HPDE6-E6E7 (cell line): ENCODE results near the gene ATP6V0B.

Experiments
- DNase-seq: peaks from one replicate; pipeline ENCODE4 v3.0.0; 2011; ENCODE audit warnings: missing footprints; ENCODE audit errors: extremely low spot score

The ATP6V0B gene

DNA sequence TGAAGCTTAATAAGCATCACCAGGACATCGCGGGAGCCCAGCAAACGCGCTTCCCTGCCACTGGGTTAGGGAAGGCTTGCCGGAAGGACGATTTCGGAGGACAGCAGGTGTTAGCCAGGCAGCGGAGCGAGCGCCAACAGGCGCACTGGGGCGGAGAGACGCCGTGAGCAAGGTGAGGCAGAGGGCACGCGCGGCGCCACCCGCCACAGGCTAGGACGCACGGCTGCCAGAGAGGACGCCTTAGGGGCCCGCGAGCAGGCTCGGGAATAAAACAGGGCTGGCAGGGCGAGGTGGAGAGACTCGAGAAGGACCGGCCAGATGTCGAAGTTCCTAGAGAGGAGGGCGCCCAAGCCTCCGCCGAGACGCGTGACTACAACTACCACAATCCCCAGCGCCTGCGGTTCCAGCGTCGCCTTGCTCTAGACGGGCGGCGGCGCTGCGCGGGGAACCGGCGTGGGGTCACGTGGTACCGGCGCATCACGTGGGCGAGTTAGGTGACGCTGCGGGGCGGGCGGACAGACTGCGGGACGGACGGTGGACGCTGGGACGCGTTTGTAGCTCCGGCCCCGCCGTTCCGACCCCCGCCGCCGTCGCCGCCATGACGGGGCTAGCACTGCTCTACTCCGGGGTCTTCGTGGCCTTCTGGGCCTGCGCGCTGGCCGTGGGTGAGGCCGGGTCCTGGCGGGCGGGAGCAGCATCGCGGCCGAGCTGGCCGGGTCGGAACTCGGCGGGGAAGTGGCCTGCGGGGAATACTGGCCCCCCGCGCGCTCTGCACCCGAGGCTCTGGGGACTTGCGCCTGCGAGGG lies at the start of gene ATP6V0B:
TSS of gene ATP6V0B (plus strand) at position 518 of the 806 bp plus-strand sequence. CDS start at position 599, 81 bp downstream.
- peak; percentile 90 for DNase-seq

GRCh38 chr1:43925846-43926245 lies 48.9 kb upstream of the ATP6V0B start:
- DNase-seq, result no peak

DNA sequence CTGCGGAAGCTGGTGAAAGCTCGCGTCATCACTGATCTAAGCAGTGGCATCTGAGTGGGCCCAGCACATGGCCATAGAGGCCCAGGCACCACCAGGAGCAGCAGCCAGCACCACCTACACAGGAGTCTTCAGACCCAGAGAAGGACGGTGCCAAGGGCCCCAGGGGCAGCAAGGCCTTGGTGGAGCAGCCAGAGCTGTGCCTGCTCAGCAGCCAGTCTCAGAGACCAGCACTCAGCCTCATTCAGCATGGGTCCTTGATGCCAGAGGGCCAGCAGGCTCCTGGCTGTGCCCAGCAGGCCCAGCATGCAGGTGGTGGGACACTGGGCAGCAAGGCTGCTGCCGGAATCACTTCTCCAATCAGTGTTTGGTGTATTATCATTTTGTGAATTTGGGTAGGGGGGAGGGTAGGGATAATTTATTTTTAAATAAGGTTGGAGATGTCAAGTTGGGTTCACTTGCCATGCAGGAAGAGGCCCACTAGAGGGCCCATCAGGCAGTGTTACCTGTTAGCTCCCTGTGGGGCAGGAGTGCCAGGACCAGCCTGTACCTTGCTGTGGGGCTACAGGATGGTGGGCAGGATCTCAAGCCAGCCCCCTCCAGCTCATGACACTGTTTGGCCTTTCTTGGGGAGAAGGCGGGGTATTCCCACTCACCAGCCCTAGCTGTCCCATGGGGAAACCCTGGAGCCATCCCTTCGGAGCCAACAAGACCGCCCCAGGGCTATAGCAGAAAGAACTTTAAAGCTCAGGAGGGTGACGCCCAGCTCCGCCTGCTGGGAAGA lies 44.4 kb upstream of the ATP6V0B start:
- DNase-seq, result no peak

- DNase-seq, result no peak
Observed at GRCh38 chr1:43930949-43931275, 43.8 kb upstream of the ATP6V0B start.

GRCh38 chr1:43931711-43932660 lies 42.8 kb upstream of the ATP6V0B start:
- no peak for DNase-seq

GRCh38 chr1:43932786-43933385 lies 41.9 kb upstream of the ATP6V0B start:
- DNase-seq, result no peak

GRCh38 chr1:43933386-43934100 lies 41.2 kb upstream of the ATP6V0B start, which contains the start of gene ARTN:
Gene ARTN, plus strand, starts transcription at chr1:43933801. Its CDS starts 1,856 bp downstream, at chr1:43935657.
- no peak for DNase-seq

GRCh38 chr1:43934101-43934985 lies 40.4 kb upstream of the ATP6V0B start:
- DNase-seq, result no peak

DNA sequence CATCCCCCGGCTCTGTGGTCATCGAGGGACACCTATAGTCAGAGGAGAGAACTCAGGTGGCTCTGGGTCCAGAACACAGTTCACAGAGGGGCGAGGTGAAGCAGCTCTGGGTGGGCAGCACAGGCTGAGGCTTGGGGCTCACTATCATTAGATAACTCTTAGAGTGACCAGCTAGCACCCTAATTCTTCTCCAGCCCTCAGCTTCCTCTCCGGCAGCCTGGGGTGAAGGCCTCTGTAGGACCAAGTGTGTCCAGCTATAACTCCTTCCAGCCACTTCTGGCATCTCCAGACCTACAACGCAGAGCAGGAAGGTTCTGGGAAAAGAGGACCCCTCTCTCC lies 39.8 kb upstream of the ATP6V0B start:
- DNase-seq, result no peak

DNA sequence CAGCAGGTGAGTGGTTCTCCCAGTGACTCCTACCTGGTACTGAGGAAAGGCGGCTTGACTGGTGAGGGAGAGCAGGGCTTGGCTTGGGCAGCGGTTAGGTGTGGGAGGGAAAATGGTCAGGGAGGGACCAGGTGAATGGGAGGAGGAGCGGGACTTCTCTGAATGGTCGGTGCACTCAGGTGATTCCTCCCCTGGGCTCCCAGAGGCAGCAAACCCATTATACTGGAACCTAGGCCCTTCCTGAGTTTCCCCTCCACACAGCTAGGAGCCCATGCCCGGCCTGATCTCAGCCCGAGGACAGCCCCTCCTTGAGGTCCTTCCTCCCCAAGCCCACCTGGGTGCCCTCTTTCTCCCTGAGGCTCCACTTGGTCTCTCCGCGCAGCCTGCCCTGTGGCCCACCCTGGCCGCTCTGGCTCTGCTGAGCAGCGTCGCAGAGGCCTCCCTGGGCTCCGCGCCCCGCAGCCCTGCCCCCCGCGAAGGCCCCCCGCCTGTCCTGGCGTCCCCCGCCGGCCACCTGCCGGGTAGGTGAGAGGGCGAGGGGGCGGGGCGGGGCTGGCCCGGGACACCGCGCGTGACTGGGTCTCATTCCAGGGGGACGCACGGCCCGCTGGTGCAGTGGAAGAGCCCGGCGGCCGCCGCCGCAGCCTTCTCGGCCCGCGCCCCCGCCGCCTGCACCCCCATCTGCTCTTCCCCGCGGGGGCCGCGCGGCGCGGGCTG lies 38.9 kb upstream of the ATP6V0B start:
- DNase-seq, result peak; percentile 90

- DNase-seq, result no peak
Observed at GRCh38 chr1:43936431-43937151, 38.2 kb upstream of the ATP6V0B start.

GRCh38 chr1:43937179-43937865 lies 37.4 kb upstream of the ATP6V0B start:
- no peak for DNase-seq

GRCh38 chr1:43938383-43938782 lies 36.4 kb upstream of the ATP6V0B start:
- no peak for DNase-seq

DNA sequence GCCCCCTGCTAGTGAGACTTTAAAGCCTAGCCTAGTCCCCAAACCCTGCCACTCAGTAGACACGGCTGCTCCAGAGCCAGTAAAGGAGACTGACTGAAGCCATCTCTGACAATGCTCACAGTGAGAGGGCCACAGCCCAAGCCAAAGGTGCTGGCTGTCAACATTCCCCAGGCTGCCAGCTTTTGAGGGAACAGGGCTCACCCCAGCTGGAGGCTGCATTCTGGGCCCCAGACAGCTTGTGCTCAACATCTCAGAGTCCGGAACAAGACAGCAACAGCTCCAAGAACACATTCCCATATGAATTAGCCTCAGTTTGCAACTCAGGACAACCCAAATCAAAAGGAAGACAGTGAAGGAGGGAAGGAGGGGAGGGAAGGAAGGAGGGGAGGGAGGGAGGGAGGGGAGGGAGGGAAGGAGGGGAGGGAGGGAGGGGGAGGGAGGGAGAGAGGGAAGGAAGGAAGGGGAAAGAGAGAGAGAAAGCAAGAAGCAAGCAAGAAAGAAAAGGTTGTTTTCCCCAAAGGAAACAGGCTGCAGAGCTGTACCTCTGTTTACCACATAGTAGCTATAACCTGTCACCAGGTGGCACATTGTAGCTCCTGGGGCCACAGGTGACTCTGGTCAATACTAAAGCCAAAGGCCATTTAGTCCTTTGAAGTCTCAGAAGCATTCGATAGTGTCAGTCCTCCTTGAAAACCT lies 35.7 kb upstream of the ATP6V0B start:
- DNase-seq, result no peak

GRCh38 chr1:43942411-43942810 lies 32.3 kb upstream of the ATP6V0B start:
- no peak for DNase-seq

GRCh38 chr1:43944860-43945259 lies 29.9 kb upstream of the ATP6V0B start:
- no peak for DNase-seq

DNA sequence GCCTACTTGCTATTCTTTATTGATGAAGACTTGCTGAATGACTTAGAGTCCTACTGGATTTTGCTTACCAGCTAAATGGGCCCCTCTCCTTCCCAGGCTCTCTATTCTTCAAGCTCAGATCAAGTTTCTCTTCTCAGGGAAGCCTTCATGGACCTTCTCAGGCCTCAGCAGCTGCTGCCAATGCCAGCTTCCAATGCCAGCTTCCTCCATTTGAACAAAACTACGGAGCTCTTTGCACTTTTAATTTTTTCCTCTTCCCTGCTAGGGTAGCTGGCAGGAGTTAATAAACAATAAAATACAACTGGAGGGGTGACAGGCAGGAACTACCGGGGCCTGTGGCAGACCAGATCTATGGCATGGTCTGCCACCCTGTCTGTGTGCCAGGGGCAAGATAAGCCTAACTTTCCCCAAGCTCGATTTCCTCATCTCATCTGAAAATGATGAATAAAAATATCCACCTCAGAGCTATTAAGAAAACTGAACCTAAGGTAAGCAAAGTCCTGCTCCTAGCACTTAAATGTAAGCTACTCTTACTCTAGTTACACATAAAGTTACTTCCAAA lies 29.0 kb upstream of the ATP6V0B start:
- no peak for DNase-seq
